NCI-H2029 treated with DMSO at 0.1 percent for 48 hours (cell line): ENCODE data around the gene CD40LG.

Experiments
- DNase-seq: peaks from one replicate; lab custom pipeline; 2025; lab: John Stamatoyannopoulos, UW

The CD40LG gene

DNA sequence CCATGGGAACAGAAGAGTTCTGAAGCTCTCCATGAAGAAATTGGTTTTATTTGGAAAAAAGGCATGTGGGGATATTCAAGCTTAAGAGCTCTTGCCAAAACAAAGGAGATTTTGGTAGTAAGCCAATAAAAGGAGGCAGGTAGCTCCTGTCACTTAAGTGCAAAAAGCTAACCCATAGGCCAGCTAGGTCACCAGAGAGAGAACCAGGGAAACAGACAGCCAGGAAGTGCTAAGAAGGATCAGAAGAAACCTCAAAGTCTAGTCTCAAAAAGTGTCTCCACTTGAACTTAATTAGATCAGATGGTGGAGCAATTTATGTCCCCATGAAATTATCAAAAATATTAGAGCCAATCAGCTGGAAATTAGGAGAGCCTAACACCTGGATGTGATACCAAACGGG lies 49.2 kb downstream of the CD40LG start:
- DNase-seq: no peak

DNA sequence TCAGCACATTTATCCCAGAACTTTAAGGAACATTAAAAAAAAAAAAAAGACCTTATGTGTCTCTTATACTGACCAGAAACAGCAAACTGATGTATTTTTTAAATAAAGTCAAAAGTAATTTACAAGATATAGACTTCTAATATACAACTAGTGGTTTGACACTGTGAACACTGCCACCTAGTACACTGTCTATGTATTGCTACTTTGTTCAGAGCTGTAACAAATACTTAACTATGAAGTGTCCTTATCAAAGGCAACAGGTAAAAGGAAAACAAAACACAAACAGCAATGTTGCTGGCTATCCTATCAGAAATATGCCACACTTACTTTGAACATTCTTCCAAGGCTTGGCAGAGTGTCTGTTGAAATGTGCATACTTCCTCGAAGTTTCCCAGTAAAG lies 60.4 kb downstream of the CD40LG start:
- DNase-seq: no peak
